KBM-7 (cell line): ENCODE measurements around the gene VTI1A.
"Not testable (repeated sequence)": the region's sequence is repeated elsewhere in the genome, so short reads cannot be mapped to it uniquely, and the experiment has no call there.

ENCODE experiments used
- DNase-seq: peaks from one replicate; pipeline ENCODE4 v3.0.0-alpha.2; 2015
- in situ Hi-C: fragments of 300-500 bp; cut with MboI; formaldehyde crosslinking; loops from 2 replicates; pipeline ENCODE4 v1.14.3; 2020; ENCODE audit warnings: low sequenced_read_pairs, low pct_unique_long_range_greater_than_20kb, mixed read lengths

The VTI1A gene

DNA sequence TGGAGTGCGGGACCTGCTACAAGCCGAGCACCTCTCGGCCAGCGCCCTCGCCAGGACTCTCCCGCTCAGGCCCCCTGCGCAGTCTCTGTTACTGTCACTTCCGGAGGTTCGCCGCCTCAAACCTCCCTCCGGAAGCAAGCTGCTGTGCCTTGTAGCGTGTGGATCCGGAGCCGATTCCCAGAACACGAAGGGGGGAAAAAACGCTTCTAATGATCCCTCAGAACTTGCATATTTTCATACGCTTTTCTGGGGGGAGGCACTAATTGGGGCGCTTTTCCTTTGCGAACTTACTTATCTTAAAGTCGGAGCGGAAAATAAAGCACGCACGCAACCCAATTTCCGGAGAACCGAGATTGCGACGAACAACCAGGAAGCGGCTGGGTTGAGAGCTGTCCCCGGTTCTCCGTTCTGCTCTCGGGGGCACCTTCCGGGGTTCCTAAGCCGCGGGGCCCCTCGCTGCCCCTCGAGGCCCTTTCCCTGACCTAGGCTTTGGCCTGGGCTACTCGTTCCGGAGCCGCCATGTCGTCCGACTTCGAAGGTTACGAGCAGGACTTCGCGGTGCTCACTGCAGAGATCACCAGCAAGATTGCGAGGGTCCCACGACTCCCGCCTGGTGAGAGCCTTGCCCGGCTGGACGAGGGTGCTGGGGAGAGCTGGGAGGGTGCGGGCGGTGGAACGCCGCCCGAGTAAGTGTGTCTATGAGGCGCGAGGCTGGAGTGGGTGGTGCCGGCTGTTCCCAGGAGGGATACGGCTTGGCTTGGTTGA is at the start of gene VTI1A, which contains the start of gene ZDHHC6:
Gene VTI1A, plus strand, starts transcription at position 361 of the 765 bp plus-strand sequence. Its CDS starts 159 bp downstream, at position 520.
Gene ZDHHC6, minus strand, starts transcription at position 60 of the 765 bp plus-strand sequence. CDS start 1,478 bp downstream, outside the sequence.
- DNase-seq, result peak; percentile 86
- in situ Hi-C loops, result no loop called here

DNA sequence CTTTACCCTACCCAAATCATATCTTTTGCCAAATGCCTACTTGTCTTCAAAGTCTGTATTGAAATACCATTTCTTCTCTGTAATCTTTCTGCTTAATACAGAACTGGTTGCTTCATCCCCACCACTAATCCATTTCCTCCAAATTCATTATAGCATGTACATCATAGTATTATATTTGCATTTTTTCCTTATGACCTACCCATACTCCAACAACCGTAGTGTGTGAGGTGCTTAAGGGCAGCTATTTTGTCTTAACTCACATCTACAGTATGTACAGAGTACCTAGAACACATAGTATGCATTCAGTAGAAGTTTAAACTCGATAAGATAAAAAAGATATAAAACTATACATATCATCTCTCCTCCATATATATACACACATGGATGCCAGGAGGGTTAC is 49.4 kb upstream of the VTI1A start:
- no peak for DNase-seq
- in situ Hi-C loops, result no loop called here

DNA sequence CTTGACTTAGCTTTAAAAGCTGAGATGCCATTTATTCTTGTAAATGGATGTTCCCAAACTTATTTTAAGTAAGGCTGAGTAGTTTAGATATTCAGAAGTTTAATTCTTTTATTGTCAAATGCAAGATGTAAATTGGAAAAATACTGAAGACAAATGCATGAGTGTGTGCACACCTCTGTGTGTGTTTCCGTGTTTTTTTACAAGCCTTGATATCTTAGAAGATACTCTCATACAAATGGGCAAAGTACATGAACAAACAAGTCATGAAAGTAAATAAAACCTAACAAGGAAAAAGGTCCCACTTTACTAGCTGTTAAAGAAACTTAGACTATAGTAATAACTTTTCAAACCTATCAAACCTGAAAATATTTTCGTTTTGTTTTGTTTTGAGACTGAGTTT is 44.1 kb upstream of the VTI1A start:
- no peak for DNase-seq
- in situ Hi-C loops, result no loop called here

GRCh38 chr10:112404617-112405016 is 42.4 kb upstream of the VTI1A start:
- DNase-seq, result no peak
- in situ Hi-C loops, result no loop called here

DNA sequence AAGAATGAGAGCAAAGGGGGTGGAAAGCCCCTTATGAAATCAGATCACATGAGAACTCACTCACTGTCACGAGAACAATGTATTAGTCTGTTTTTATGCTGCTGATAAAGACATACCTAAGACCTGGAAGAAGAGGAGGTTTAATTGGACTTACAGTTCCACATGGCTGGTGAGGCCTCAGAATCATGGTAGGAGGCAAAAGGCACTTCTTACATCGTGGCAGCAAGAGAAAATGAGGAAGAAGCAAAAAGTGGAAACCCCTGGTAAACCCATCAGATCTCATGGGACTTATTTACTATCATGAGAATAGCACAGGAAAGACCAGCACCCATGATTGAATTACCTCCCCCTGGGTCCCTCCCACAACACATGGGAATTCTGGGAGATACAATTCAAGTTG is 40.2 kb upstream of the VTI1A start:
- in situ Hi-C loops, DNase-seq: not testable (repeated sequence)

DNA sequence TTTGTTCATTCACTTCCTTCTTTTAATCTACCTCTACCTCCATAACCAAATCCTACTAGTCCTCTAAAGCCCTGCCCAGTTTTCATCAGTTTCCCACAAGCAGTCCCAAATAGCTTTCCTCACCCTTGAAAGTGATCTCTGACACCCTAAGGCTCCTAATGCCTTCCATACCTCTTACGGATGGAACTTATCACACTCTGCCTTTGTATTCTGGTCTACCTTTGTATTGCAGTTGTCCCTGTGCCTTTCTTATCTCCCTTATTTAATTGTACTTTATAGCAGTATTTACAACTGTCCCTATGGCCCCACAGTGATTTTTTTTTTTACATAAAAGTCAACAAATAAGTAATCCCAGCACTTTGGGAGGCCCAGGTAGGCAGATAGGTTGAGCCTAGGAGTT is 39.3 kb upstream of the VTI1A start:
- in situ Hi-C loops, result no loop called here
- DNase-seq, result no peak

- in situ Hi-C loops, result no loop called here
- no peak for DNase-seq
Observed at GRCh38 chr10:112409299-112409698, 37.7 kb upstream of the VTI1A start.

DNA sequence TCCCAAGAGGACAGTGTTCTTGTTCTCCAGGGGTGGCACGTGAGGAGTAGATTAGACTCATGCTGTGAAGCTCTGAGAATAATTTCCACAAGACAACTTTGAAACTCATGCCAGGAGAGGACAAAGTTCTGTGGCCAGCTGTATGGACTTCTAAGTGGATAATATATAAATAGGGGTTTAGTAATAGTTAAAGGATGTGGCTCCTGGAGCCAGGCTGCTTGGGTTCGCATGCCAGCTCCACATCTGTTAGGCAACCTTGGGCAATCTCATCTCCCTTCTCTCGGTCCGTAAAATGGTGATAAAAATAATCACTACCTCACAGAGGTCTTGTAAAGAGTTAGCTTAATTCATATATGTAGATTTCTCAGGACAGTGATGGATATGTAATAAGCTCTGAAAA is 37.3 kb upstream of the VTI1A start:
- no peak for DNase-seq
- in situ Hi-C loops, result no loop called here

GRCh38 chr10:112412696-112413095 is 34.3 kb upstream of the VTI1A start:
- no peak for DNase-seq
- in situ Hi-C loops, result no loop called here

- in situ Hi-C loops, result no loop called here
- no peak for DNase-seq
Observed at GRCh38 chr10:112421731-112422130, 25.3 kb upstream of the VTI1A start.

DNA sequence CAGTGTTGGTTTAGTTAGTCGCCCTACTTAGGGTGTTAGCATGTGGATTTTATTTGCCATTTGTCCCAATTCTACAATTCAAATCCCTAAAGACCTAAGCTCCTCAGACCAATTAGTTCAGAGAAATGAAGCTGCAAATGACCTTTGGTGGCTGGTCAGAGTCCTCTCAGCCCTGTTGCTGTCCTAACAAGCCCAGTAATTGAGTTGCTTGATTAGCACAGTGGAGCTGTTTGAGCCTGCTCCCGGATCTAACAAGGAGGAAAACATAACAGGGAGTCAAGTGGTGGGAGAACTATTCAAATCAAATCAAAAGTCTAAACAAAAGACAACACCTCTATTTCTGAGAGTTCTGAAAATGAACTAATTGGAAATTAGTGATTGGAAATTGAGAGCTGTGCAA is 22.4 kb upstream of the VTI1A start:
- no peak for DNase-seq
- in situ Hi-C loops, result no loop called here

GRCh38 chr10:112426111-112426510 is 20.9 kb upstream of the VTI1A start:
- in situ Hi-C loops, result no loop called here
- no peak for DNase-seq

DNA sequence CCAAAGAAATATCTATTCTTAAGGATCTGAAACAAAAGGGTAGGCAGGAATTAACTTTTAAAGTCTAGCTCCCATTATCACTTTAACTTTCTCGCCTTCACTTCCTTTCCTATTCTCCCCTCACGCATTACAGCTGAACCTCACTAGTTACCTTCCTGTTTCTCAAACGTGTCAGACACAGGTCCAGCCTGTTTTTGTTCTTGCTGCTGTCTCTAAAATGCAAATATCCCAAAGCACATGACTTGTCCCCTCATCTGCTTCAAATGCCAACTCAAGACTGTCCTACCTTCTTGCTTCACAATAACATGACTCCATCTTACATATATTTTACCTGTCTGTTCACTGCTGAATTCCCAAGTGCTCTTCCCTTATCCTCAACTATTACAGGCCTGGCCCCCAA is 17.9 kb upstream of the VTI1A start:
- DNase-seq, result no peak
- in situ Hi-C loops, result no loop called here

GRCh38 chr10:112429654-112430230 is 17.3 kb upstream of the VTI1A start:
- in situ Hi-C loops, result no loop called here
- no peak for DNase-seq

GRCh38 chr10:112433136-112433535 is 13.9 kb upstream of the VTI1A start:
- no peak for DNase-seq
- in situ Hi-C loops, result no loop called here

DNA sequence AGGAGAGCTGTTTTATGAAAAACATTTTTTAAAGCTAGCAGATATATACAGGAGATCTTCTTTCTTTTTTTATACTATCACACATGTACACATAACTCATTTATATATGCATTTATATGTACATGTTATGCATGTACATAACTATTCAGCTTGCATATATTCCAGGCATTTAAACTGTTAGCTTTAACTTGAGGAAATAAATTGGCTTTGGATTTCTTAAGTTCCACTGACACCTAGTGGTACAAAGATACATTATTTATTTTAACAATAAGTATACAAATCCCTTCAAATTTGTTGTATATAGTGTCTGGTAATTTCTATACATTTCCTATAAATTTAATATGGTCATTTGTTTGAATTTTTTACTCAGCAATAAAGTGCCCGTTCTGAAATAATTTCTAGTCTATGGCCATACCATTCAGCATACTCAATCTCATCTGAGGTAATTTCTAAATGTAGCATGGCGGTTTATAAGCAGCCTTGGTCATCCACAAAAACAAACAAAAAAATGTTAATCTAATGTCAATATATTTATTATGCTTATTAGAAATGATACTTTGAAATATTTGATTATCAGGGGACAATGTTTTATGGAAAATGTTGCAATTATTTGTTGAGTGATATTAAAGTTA is 11.9 kb upstream of the VTI1A start:
- peak; percentile 37 for DNase-seq
- in situ Hi-C loops, result no loop called here

DNA sequence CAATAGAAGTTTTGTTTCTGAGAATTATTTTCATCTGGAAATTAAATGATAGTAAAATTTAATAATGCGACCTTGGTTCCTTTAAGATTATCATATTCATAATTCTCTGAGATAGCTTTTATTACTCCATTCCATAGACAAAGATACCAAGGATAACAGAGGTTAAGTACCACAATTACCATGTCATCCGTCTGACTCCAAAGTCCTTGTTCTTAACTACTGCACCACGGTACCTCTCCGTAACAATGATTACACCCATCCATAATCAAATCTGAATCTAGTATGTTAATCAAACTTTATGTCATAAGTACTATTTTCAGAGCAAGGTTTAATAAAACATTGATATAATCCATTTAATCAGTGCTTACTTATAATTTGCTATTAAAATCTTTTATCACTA is 8.7 kb upstream of the VTI1A start:
- in situ Hi-C loops, result no loop called here
- no peak for DNase-seq

DNA sequence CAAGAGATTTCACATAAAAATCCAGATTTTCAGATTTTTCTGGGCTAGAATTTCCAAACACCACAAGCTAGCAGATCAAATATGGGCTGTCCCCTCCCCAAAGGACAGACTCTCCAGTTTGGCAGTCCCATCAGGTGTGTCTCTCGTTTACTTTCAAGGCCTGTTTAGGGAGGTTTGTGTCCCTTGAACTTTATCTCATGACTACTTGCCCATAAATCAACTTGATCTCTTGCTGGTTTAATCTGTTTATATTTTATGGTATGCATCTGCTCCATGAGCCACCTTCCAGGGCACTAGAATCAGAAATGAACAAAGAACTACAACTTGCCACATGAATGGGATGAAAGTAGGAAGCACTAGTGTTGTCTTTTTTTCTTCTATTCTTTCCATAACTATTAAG is 5.5 kb upstream of the VTI1A start:
- in situ Hi-C loops, result no loop called here
- no peak for DNase-seq

- in situ Hi-C loops, result no loop called here
Observed at GRCh38 chr10:112442063-112442462, 5.0 kb upstream of the VTI1A start.

DNA sequence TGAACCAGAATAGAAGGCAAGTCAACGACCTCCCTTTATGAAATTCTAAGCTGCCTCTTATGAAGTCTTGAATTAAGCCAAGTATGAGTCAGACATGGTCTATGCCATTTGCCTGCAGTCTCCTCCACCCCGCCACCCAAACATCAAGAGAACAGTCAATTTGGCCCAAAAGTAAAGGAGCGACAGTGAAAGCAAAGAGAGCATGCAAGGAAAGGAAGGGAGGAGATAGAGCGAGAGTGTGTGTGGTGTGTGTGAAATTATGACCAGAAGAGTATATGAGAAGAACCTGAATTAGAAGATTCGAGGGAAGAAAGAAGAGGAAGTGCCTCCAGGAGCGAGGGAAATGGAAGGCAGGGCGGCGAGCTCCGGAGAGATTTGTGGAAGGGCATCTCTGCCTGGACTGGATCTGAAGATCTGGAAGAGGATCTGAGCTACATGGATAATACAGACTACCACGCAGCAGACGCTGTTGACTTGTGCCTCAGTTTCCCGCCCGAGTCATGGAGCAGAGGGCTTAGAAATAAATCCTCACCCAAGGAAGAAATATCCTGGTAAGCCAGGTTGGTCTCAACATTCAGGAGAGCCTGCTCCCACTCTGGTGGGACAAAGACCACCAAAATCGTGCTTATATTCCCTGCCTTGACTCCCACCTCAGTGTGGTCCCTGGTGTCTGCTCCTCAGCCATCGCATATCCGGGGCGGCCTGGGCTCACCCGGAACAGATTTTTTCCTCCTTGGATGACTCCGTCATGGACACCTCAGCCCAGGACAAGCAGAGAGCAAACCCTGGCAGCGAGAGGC is 760 bp upstream of the VTI1A start:
- DNase-seq, result peak; percentile 54
- in situ Hi-C loops, result no loop called here

More at GRCh38 chr10:112442063-112442462, 5.0 kb upstream of the VTI1A start:
- no peak for DNase-seq
